ENCODE results near the gene MAGI1.

The MAGI1 gene

GRCh38 chr3:65793495-65794200 is 245.1 kb downstream of the MAGI1 start:
- no peak for DNase-seq (ENCODE audit: extremely low spot score)
- ChIA-PET CTCF (no interaction called here), POLR2A (no interaction called here)
- peak; percentile 83 for TF ChIP-seq PKNOX1 (IDR thresholded peaks at IDR 0.05)
- TF ChIP-seq FOXA1 (IDR thresholded peaks at IDR 0.05) = no peak

- TF ChIP-seq ZNF384 (IDR thresholded peaks at IDR 0.05) = no peak
- no peak for TF ChIP-seq L3MBTL2 (conservative IDR thresholded peaks at IDR 0.05)
- TF ChIP-seq BHLHE40 (IDR thresholded peaks at IDR 0.05; ENCODE audit: borderline replicate concordance) = no peak
- TF ChIP-seq SP1 (IDR thresholded peaks at IDR 0.05) = no peak
- no peak for TF ChIP-seq ARNT (IDR thresholded peaks at IDR 0.05)
- TF ChIP-seq ELF4 (IDR thresholded peaks at IDR 0.05) = no peak
- no peak for TF ChIP-seq FOXK2 (IDR thresholded peaks at IDR 0.05)
- TF ChIP-seq SUZ12 (IDR thresholded peaks at IDR 0.05) = no peak
- no peak for TF ChIP-seq LEF1 (IDR thresholded peaks at IDR 0.05; ENCODE audit: borderline replicate concordance)
- CTCF ChIA-PET = interaction anchor here (1.0 kb wide), 1 partner anchor 126 kb away, joined by 4 read pairs; no protein-coding TSS in a partner anchor
These were observed 250.3 kb downstream of the MAGI1 start for GRCh38 chr3:65788461-65788860.

GRCh38 chr3:65787827-65788226 is 250.9 kb downstream of the MAGI1 start:
- CTCF ChIA-PET = interaction anchor here (1.0 kb wide), 1 partner anchor 127 kb away, joined by 4 read pairs; no protein-coding TSS in a partner anchor
- TF ChIP-seq FOXM1 (IDR thresholded peaks at IDR 0.05; ENCODE audit: borderline replicate concordance) (no peak), PKNOX1 (IDR thresholded peaks at IDR 0.05) (no peak), ARNT (IDR thresholded peaks at IDR 0.05) (no peak), BHLHE40 (IDR thresholded peaks at IDR 0.05; ENCODE audit: borderline replicate concordance) (no peak), TARDBP (IDR thresholded peaks at IDR 0.05) (no peak), CTBP1 (IDR thresholded peaks at IDR 0.05; ENCODE audit: borderline replicate concordance) (no peak), SUZ12 (IDR thresholded peaks at IDR 0.05) (no peak), L3MBTL2 (conservative IDR thresholded peaks at IDR 0.05) (no peak), HDGF (IDR thresholded peaks at IDR 0.05; ENCODE audit: borderline replicate concordance) (no peak), ELF4 (IDR thresholded peaks at IDR 0.05) (no peak), FOXA1 (IDR thresholded peaks at IDR 0.05) (no peak), NFRKB (IDR thresholded peaks at IDR 0.05) (no peak)
- POLR2A ChIA-PET = no interaction called here
- DNase-seq (ENCODE audit: extremely low spot score) = no peak

More at GRCh38 chr3:65788461-65788860, 250.3 kb downstream of the MAGI1 start:
- POLR2A ChIA-PET = no interaction called here
- DNase-seq (ENCODE audit: extremely low spot score) = no peak

GRCh38 chr3:65787340-65787739 is 251.4 kb downstream of the MAGI1 start:
- DNase-seq (ENCODE audit: extremely low spot score) = no peak
- TF ChIP-seq FOXK2 (IDR thresholded peaks at IDR 0.05) = no peak
- TF ChIP-seq PKNOX1 (IDR thresholded peaks at IDR 0.05) = peak; percentile 60; the same call in 1 of the 2 replicates
- no peak for TF ChIP-seq NFRKB (IDR thresholded peaks at IDR 0.05)
- TF ChIP-seq ARNT (IDR thresholded peaks at IDR 0.05) = no peak
- no peak for TF ChIP-seq SP1 (IDR thresholded peaks at IDR 0.05)
- CTCF ChIA-PET = no interaction called here
- POLR2A ChIA-PET = no interaction called here

- CTCF ChIA-PET = no interaction called here
- POLR2A ChIA-PET = no interaction called here
These were observed 251.8 kb downstream of the MAGI1 start for GRCh38 chr3:65786890-65787289.

GRCh38 chr3:65785065-65785645 is 253.6 kb downstream of the MAGI1 start:
- TF ChIP-seq BHLHE40 (IDR thresholded peaks at IDR 0.05; ENCODE audit: borderline replicate concordance) (no peak), CTBP1 (IDR thresholded peaks at IDR 0.05; ENCODE audit: borderline replicate concordance) (no peak), FOXM1 (IDR thresholded peaks at IDR 0.05; ENCODE audit: borderline replicate concordance) (no peak), NFRKB (IDR thresholded peaks at IDR 0.05) (no peak), FOXA1 (IDR thresholded peaks at IDR 0.05) (no peak), SP1 (IDR thresholded peaks at IDR 0.05) (no peak), ARNT (IDR thresholded peaks at IDR 0.05) (no peak), HDGF (IDR thresholded peaks at IDR 0.05; ENCODE audit: borderline replicate concordance) (no peak), SUZ12 (IDR thresholded peaks at IDR 0.05) (no peak), ZNF384 (IDR thresholded peaks at IDR 0.05) (no peak), LEF1 (IDR thresholded peaks at IDR 0.05; ENCODE audit: borderline replicate concordance) (no peak), TARDBP (IDR thresholded peaks at IDR 0.05) (no peak), PKNOX1 (IDR thresholded peaks at IDR 0.05) (no peak), L3MBTL2 (conservative IDR thresholded peaks at IDR 0.05) (no peak), FOXK2 (IDR thresholded peaks at IDR 0.05) (no peak), ELF4 (IDR thresholded peaks at IDR 0.05) (no peak)
- ChIA-PET POLR2A (no interaction called here), CTCF (interaction anchor here (0.5 kb wide), 1 partner anchor 329 kb away, joined by 3 read pairs; no protein-coding TSS in a partner anchor)
- DNase-seq (ENCODE audit: extremely low spot score) = peak; percentile 26

More at GRCh38 chr3:65786890-65787289, 251.8 kb downstream of the MAGI1 start:
- DNase-seq (ENCODE audit: extremely low spot score) = no peak
- TF ChIP-seq HDGF (IDR thresholded peaks at IDR 0.05; ENCODE audit: borderline replicate concordance) (no peak), PKNOX1 (IDR thresholded peaks at IDR 0.05) (peak; percentile 70), SP1 (IDR thresholded peaks at IDR 0.05) (no peak), NFRKB (IDR thresholded peaks at IDR 0.05) (no peak), TARDBP (IDR thresholded peaks at IDR 0.05) (no peak), LEF1 (IDR thresholded peaks at IDR 0.05; ENCODE audit: borderline replicate concordance) (no peak), ZNF384 (IDR thresholded peaks at IDR 0.05) (no peak), SUZ12 (IDR thresholded peaks at IDR 0.05) (no peak)

All from HEK293T (cell line).